GM12874 (cell line): ENCODE measurements around the gene GATAD2B.

Source experiments
- CTCF ChIP-seq: IDR thresholded peaks from 2 replicates; pipeline ENCODE4 v1.5.1; 2011; ENCODE audit warnings: low read depth, mild to moderate bottlenecking, control low read depth, low read length, moderate library complexity; ENCODE audit not compliant: insufficient read depth

GATAD2B gene

GRCh38 chr1:153933955-153934354 is 11.2 kb upstream of the GATAD2B start:
- no peak for TF ChIP-seq CTCF

- TF ChIP-seq CTCF = no peak
Observed at GRCh38 chr1:153933430-153933829, 10.7 kb upstream of the GATAD2B start.

GRCh38 chr1:153932156-153933131 is 9.7 kb upstream of the GATAD2B start:
- no peak for TF ChIP-seq CTCF

- TF ChIP-seq CTCF = no peak
Observed at GRCh38 chr1:153929981-153930948, 7.5 kb upstream of the GATAD2B start.

GRCh38 chr1:153929426-153929825 is 6.7 kb upstream of the GATAD2B start:
- no peak for TF ChIP-seq CTCF

GRCh38 chr1:153928791-153929341 is 6.1 kb upstream of the GATAD2B start:
- no peak for TF ChIP-seq CTCF

GRCh38 chr1:153928245-153928644 is 5.5 kb upstream of the GATAD2B start:
- TF ChIP-seq CTCF = no peak
